DMS 273 (cell line): ENCODE data around the gene SPIRE1.
A peak's percentile ranks its signal among the peaks of the same experiment; 100 is the strongest.
"Not testable (repeated sequence)": the region's sequence is repeated elsewhere in the genome, so short reads cannot be mapped to it uniquely, and the experiment has no call there.

Experiments used
- DNase-seq: peaks from one replicate; lab custom pipeline; 2025; ENCODE audit not compliant: unreplicated experiment; lab: John Stamatoyannopoulos, UW

Gene SPIRE1

DNA sequence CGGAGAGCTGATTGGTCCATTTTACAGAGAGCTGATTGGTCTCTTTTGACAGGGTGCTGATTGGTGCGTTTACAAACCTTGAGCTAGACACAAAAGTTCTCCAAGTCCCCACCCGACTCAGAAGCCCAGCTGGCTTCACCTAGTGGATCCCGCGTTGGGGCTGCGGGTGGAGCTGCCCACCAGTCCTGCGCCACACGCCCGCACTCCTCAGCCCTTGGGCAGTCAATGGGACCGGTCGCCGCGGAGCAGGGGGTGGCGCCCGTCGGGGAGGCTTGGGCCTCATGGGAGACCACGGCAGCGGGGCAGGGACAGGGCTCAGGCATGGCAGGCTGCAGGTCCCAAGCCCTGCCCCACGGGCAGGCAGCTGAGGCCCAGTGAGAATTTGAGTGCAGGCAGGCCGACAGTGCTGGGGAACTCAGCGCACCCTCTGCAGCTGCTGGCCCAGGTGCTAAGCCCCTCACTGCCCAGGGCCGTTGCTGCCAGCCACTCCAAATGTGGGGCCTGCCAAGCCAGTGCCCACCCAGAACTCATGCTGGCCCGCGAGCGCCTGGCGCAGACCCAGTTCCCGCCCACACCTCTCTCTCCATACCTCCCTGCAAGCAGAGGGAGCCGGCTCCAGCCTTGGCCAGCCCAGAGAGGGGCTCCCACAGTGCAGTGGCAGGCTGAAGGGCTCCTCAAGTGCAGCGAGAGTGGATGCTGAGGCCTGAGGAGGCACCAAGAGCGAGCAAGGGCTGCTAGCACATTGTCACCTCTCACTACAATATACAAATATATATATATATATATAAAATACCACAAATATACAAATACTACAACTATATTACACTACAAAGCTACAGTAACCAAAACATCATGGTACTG, 100.7 kb downstream of the SPIRE1 start:
- no peak for DNase-seq

DNA sequence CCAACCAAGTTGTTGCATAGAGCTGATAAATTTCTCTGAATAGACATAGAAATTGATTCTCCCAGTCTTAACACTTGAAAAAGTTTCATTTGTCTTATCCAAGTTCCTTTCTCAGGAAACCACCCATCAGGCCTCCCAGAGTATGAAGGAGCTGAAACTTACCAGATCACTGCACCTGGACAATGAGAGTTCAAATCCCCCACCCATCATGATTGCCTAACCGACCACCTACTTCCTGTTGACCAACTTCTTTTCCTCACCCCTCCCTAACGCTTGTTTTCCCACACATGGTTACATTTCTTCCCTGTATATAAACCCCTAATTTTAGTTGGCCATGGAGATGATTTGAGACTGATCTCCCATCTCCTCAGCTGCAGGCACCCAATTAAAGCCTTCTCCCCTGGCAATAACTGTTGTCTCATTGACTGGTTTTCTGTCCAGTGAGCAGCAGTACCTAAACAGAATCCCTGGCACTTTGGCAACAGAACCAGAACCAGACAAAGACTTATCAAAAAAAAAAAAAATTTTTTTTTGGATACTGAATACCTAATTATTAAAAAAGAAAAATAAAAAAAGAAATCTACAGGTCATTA, 103.0 kb downstream of the SPIRE1 start:
- no peak for DNase-seq

DNA sequence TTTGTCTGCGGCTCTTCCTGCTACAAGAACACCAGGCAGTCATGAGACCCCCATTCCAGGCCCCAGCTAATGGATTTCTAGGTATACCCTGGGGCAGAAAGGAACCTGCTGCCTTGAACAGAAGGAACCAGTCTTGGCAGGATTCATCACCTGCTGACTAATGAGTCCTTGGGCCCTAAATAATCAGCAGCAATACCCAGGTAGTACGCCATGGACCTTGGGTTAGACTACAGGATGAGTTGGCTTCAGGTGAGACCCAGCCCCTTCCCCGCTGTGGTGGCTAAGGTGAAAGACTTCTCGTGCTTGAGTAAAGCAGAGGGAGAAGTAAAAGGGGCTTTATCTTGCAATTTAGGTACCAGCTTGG, 105.0 kb downstream of the SPIRE1 start:
- no peak for DNase-seq

DNA sequence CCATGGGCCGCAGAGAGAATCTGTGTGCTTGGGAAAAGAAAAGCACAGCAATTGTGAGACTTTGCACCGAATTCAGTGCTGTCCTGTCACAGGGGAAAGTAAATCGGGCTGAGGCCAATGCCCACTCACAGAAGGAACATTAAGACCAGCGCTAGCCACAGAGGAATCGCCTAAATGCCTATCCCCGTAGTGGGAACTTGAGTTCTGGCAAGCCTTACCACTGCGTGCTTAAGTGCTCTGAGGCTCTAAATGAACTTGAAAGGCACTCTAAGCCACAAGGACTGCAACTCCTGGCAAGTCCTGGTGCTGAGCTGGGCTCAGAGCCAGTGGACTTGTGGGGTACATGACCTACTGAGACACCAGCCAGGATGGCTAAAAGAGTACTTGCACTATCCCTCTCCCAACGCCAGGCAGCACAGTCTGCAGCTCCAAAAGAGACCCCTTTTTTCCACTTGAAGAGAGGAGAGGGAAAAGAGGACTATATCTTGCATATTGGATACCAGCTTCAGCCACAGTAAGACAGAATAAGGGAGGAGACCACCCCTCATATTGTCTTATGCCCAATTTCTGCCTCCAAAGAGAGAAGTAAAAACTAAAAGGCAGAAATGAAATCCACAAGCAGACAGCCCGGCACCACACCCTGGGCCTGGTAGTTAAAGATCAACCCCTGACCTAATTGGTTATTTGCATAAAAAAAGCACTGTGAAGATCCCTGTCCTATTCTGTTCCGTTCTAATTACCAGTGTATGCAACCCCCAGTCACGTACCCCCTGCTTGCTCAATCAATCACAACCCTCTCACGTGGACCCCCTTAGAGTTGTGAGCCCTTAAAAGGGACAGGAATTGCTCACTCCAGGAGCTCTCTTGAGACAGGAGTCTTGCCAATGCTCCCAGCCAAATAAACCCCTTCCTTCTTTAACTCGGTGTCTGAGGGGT, 105.7 kb downstream of the SPIRE1 start:
- DNase-seq = peak; percentile 42

DNA sequence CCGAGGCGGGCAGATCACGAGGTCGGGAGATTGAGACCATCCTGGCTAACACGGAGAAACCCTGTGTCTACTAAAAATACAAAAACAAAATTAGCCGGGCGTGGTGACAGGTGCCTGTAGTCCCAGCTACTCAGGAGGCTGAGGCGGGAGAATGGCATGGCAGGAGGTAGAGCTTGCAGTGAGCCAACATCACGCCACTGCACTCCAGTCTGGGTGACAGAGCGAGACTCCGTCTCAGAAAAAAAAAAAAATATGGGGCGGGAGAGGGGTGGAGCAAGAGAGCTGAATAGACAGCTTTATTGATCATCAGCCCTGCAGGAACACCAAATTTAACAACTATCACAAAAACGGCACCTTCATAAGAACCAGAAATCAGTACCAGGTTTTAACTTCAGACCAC, 106.4 kb downstream of the SPIRE1 start:
- DNase-seq = not testable (repeated sequence)

DNA sequence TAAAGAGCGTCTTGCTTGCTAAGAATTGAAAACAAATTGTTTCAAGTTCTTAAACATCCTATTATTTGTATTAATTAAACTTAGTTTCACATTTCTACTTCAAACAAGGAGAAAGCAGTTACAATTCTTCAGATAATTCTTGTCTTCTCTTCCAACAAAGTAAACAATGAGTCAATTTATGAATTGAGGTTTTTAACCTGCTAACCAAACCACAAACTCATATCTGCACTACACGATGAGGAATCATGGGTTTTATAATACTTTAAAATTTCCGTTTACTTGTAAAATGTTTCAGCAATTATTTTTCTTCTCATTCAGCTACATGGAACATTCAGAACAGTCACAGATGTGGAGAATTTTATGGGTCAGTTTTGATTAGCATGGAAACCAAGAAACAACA, 114.2 kb downstream of the SPIRE1 start:
- DNase-seq = no peak

DNA sequence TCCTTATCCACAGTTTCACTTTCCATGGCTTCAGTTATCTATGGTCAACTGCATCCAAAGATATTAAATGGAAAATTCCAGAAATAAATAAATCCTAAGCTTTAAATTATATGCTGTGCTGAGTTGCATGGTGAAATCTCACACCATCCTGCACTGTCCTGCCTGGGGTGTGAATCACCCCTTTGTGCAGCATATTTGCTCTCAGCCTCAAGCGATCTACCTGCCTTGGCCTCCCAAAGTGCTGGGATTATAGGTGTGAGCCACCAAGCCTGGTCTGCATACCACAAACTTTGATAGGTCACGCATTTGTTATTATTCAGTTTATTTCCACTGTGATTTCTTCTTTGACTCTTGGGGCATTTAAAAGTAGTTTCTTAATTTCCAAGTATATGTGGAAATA, 117.2 kb downstream of the SPIRE1 start:
- DNase-seq = no peak

DNA sequence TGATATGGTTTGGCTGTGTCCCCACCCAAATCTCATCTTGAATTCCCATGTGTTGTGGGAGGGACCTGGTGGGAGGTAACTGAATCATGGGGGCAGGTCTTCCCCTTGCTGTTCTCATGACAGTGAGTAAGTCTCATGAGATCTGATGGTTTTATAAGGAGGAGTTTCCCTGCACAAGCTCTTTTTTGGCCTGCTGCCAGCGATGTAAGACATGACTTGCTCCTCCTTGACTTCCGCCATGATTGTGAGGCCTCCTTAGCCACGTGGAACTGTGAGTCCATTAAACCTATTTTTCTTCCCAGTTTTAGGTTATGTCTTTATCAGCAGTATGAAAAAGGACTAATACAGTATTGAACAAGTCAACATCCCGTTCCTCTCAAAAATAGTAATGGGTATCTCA, 118.7 kb downstream of the SPIRE1 start:
- DNase-seq = peak; percentile 42

DNA sequence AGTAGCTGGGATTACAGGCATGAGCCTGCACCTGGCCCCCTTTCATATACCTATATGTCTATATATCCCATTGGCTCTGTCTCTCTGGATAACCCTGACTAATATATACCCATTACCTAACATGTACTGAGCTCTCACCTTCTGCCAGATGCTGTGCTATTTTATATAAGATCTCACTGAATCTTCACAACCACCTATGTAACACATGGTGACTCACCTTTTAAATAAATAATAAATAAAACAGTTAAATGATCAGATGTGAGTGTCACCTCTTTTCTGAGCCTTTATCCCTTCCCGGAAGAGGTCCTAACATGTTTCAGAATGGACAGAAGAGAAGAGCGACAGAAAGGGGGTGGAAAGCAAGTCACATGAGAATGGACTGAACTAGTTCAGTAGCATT, 123.1 kb downstream of the SPIRE1 start:
- no peak for DNase-seq

DNA sequence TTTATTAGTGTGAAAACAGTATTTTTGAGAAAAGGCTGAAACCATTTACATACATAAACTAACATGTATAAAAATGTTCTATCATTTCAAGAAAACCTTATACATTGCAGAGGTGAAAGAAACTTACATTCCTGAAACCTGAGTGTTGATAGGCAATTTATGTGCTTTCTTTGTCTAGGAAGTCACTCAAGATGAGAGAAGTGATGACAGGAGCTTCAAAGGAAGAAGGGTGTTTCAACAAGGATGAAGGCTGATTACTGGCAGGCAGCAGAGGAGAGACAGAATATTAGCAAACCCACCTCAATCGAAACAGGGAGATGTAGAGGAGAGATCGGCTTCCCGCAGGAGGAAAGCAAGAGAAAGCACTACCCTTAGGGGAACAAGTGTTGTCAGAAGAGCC, 125.2 kb downstream of the SPIRE1 start:
- DNase-seq = no peak

DNA sequence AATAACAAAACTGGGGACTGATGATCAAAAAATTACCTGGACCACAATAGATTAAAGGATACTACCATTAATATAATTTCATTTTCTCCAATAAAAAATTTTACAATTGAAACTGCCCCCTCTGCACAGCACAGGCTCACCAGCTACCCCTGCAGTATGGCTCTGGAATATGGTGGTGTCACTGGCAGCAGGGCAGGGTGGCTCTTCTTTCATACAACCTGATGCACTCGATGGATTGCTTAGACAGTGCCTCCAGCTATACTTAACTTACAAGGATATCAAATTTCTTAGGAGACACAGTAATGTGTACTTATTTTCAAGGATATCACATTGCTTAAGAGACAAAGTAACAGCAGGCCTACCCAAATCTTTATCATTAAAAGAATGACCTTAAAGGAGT, 126.2 kb downstream of the SPIRE1 start:
- peak; percentile 57 for DNase-seq

DNA sequence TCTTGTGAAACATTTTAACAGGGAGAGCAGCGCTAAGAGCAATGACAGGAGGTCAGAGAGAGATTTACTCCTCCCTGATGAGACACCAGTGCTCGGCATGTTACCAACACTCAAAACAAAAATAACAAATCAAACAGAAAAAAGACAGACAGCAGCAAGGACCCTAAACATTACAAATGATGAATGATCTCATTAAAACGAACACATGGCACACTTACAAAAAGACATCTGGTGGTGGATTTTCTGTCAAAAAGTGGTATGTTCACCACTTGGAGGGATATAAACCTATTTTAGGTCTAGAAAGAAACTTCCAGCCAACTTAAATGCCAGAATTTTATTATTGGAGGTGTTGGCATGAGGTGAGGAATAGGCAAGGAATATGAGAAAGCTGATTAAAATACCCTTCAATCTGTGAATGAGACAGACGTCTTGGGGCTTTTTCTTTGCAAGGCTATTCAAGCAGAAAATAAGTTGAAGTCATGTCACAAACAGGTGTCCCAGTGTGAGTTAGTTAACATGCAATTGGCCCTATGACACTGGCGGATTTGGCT, 137.4 kb downstream of the SPIRE1 start:
- DNase-seq = peak; percentile 91

DNA sequence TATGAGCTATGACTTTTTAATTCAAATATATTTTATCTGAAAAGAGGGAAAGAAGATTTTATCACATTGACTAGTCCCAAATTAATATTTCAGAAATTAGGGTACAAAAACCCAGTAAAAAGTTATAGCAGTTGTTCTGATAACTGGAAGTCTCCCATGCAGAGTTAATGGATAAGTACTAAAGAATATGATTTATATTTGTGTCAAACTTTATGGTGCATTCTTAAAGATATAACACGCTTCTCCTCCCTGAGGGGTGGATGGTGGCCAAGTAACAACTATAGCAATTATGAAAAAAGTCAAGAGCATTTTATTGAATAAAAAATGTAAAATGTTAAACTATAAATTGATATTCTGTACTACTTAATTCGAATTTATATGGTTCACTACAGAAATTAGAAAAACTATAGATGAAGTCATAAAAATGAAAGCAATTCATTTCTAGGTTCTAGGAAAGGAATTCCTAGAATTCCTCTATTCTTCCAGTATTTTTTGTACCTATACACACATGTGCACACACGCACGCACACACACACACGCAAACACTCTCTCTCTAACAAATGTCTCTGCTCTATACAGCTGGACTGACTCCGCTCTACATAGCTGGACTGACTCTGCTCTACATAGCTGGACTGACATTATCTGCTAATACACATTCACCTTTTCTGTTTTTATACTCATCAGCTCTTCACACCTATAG, 138.9 kb downstream of the SPIRE1 start:
- peak; percentile 34 for DNase-seq

DNA sequence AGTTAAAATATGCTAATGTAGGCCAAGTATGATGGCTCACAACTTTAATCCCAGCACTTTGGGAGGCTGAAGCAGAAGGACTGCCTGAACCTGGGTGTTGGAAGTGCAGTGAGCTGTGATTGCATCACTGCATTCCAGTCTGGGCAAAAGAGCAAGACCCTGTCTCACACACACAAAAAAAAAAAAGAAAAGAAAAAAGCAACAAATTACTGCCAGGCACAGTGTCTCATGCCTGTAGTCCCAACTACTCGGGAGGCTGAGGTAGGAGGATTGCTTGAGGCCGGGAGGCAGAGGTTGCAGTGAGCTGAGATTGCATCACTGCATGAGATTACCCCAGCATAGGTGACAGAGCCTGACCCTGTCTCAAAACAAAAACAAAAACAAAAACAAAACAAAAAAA, 139.6 kb downstream of the SPIRE1 start:
- DNase-seq = no peak

DNA sequence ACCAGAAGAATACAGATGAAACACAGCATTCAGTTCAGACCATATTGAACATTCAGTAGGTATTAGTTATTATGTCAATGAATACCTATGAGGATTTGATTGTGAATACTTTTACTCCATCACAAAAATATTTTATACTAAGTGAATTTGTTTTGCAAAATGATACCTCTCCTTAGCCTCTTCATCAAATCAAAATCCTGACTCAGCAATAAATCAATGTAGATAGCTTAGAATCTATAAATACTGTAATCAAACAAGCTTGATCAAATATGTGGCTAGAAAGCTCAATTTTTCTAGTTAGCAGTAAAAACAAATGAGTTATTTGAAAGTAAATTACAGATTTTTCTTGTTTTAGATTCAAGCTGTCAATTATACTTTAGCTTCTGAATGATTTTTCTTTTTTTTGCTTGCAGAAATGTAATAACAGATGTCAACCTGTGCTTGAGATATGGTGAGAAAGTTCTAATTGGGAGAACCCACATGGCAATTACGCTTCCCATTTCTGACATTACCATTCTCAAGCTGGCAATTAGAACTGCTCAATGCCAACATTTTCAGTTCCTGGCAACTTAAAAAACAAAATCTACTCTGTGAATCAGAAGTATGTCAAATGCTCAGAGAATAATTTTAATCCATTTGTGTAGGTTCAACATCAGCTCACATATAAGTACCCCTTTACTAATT, 140.6 kb downstream of the SPIRE1 start:
- peak; percentile 67 for DNase-seq

DNA sequence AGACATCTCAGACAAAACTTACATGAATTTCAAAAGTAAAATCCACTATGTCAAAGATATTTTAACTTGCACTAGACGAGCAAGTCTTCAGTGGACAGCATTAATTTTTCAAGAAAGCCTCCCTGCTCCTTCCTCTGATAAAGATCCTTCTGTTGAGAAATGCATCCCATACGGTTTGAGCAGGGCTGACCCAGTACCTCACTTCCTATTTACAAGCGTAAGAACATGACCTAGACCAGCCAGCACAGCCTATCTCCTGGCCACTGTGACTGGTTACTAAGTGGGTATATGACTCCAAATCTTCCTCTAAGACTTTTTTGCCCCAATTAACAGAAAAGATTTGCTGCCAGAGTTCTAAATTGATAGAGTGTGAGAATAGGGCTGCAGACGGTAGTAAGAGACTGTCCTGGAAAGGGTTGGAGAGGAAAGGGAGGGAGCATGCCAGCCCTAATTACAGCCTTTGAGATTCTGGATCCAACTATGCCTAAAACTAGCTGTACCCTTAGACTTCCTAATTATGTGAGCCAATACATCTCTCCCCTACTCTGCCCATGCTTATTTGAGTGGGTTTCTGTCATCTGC, 141.8 kb downstream of the SPIRE1 start:
- peak; percentile 40 for DNase-seq

DNA sequence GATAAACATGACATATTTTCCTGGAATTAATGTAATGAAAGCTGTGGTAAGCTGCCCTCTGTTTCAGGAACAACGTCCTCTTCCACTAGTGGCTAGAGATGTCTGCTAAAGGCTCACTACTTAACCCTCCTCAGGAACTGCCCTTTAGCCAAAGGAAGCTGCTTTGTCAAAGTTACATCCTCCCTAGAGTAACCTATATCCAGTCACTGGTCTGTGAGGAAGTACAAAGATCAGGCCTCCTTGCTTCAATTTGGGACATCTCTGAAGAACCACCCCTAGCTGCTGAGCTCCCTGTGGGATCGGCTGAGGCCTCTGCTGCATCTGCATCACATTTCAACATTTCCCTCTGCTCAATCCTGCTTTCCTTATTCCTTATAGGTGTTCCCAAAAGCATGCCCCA, 142.4 kb downstream of the SPIRE1 start:
- peak; percentile 15 for DNase-seq

DNA sequence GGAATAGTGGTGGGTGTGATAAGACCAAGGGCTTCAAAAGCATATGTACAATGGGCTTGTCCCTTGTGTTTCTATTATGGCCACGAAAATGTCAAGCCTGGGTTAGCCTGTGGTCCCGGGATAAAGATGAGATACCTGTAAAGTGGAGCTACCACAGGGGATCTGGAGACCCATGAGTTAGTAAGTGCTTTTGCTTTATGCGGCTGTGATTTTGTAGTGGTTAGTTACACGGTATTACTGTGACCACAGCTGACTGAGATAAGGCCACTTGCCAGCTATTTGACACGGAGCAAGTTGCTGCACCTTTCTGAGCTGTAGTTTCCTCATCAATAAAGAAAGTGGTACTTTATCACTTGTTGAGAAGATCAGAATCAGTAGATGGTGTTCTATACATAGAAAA, 150.9 kb downstream of the SPIRE1 start:
- no peak for DNase-seq

DNA sequence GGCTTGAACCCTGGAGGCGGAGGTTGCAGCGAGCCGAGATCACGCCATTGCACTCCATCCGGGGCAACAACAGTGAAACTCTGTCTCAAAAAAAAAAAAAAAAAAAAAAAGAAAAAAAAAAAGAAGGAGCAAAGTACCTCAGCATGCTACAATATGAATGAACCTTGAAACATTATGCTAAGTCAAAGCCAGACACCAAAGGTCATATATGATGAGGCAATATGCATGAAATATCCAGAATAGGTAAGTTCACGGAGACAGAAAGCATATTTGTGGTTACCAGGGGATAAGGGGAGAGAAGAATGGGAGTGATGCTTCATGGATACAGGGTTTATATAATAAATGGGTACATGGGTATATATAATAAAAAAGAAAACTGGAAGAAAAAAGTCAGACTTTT, 156.9 kb downstream of the SPIRE1 start:
- DNase-seq = no peak

DNA sequence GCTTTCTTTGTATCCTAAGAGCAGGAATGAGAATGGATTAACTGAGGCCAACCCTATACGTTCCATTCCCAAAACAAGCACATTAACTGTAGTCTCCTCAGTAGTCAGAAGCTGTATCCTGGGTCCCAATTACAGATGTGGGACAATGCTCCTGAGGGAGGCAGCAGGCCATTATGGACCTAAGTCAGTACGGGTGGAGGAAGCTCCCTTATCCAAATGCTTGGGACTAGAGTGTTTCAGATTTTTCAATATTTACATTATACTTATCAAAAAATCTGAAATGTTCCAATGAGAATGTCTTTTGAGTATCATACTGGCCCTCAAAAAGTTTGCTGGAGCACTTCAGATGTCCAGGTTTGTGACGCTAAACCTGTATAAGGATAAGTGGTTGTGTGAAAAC, 160.1 kb downstream of the SPIRE1 start:
- no peak for DNase-seq
